HEK293T (cell line): Measurements from ENCODE around the gene PRKRIP1.
A peak's percentile ranks its signal among the peaks of the same experiment; 100 is the strongest.

Source experiments
- CTCF ChIA-PET: fragments of 350-600 bp; formaldehyde crosslinking; extraction: SDS; loops from one replicate; lab custom pipeline; 2021; ENCODE audit warnings: antibody characterized with exemption, inconsistent platforms; lab: Yijun Ruan, JAX
- POLR2A ChIA-PET: fragments of 350-600 bp; formaldehyde crosslinking; extraction: SDS; loops from one replicate; lab custom pipeline; 2020; ENCODE audit warnings: antibody characterized with exemption, inconsistent platforms; lab: Yijun Ruan, JAX
- DNase-seq: peaks from one replicate; pipeline ENCODE4 v3.0.0; 2012; ENCODE audit warnings: mixed read lengths; ENCODE audit errors: extremely low spot score
- ARNT ChIP-seq: fragments of 450-650 bp; IDR thresholded peaks from 2 replicates; pipeline ENCODE4 v1.6.1; 2017; ENCODE audit warnings: mild to moderate bottlenecking
- BHLHE40 ChIP-seq: fragments of 450-650 bp; IDR thresholded peaks from 2 replicates; pipeline ENCODE4 v1.6.1; 2016; ENCODE audit warnings: mild to moderate bottlenecking, moderate library complexity, borderline replicate concordance
- CTBP1 ChIP-seq: fragments of 450-650 bp; IDR thresholded peaks from 2 replicates; pipeline ENCODE4 v1.6.1; 2016; ENCODE audit warnings: borderline replicate concordance
- ELF4 ChIP-seq: fragments of 450-650 bp; IDR thresholded peaks from 2 replicates; pipeline ENCODE4 v1.6.1; 2017; ENCODE audit warnings: antibody characterized with exemption
- FOXA1 ChIP-seq: fragments of 450-650 bp; IDR thresholded peaks from 2 replicates; pipeline ENCODE4 v1.6.1; 2016; ENCODE audit warnings: mild to moderate bottlenecking
- FOXK2 ChIP-seq: fragments of 450-650 bp; IDR thresholded peaks from 2 replicates; pipeline ENCODE4 v1.6.1; 2016; ENCODE audit warnings: mild to moderate bottlenecking
- FOXM1 ChIP-seq: fragments of 450-650 bp; IDR thresholded peaks from 2 replicates; pipeline ENCODE4 v1.6.1; 2017; ENCODE audit warnings: mild to moderate bottlenecking, borderline replicate concordance
- HDGF ChIP-seq: fragments of 450-650 bp; IDR thresholded peaks from 2 replicates; pipeline ENCODE4 v1.6.1; 2017; ENCODE audit warnings: antibody characterized with exemption, borderline replicate concordance
- L3MBTL2 ChIP-seq: fragments of 450-650 bp; conservative IDR thresholded peaks from 2 replicates; pipeline ENCODE4 v1.6.1; 2016; ENCODE audit warnings: mild to moderate bottlenecking
- LEF1 ChIP-seq: fragments of 450-650 bp; IDR thresholded peaks from 2 replicates; pipeline ENCODE4 v1.6.1; 2017; ENCODE audit warnings: mild to moderate bottlenecking, borderline replicate concordance
- NFRKB ChIP-seq: fragments of 450-650 bp; IDR thresholded peaks from 2 replicates; pipeline ENCODE4 v1.6.1; 2016; ENCODE audit warnings: mild to moderate bottlenecking, moderate library complexity
- SP1 ChIP-seq: fragments of 450-650 bp; IDR thresholded peaks from 2 replicates; pipeline ENCODE4 v1.6.1; 2017
- SUZ12 ChIP-seq: fragments of 450-650 bp; IDR thresholded peaks from 2 replicates; pipeline ENCODE4 v1.6.1; 2016; ENCODE audit warnings: mild to moderate bottlenecking
- TARDBP ChIP-seq: fragments of 450-650 bp; IDR thresholded peaks from 2 replicates; pipeline ENCODE4 v1.6.1; 2016
- ZNF384 ChIP-seq: fragments of 450-650 bp; IDR thresholded peaks from 2 replicates; pipeline ENCODE4 v1.6.1; 2016
- TF ChIP-seq, protein P1 (sequence below): fragments of 450-650 bp; IDR thresholded peaks from 2 replicates; pipeline ENCODE4 v1.6.1; 2016

Gene PRKRIP1

DNA sequence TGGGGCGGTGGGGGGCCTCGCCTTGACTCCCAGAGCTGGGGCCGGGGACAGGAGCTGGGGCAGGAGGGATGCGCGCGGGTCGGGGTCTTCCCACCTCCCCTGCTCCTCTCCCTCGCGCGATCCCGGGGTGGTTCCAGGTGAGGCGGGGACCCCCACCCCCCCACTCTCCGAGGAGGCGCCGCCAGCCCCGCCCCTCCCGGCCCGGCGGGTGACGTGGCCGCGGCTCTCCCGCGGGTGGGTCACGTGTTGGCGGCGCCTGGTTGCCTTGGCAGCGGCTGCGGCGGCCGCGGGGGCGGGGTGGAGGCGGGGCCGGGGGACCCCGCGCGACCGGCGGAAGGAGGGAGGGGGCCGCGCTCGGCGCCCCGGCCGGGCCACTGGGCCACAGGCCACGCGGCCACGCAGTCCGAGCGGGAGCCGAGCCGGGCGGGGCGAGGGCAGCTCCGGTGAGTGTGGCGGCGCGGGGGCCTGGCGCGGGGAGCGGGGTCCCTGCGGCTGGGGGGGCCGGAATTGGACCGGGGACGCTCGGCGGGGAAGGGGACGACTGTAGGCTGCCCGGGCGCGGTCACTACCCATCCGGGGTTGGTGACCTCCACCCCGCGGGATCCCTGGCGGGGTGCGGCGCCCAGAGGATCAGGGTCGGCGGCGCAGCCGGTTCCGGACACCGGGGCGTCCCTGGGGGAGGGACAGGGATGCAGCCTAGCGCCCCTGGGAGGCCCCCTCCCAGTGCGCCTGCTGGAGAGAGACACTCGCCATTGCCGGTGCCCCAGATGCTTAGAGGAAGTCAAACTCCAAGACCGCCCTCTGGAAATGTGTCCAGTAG is 37.3 kb downstream of the PRKRIP1 start, which contains the start of gene ORAI2:
TSS of gene ORAI2 (plus strand) at position 357 of the 820 bp plus-strand sequence. CDS start 5,382 bp downstream, outside the sequence.
- ChIA-PET CTCF (interaction anchor here (1.0 kb wide), 1 partner anchor 23 kb away, joined by 3 read pairs; no protein-coding TSS in a partner anchor), POLR2A (interaction anchor here (0.9 kb wide), 1 partner anchor 31 kb away, joined by 3 read pairs; the partner anchor contains the start of genes ALKBH4 and LRWD1)
- DNase-seq = peak; percentile 86
- TF ChIP-seq LEF1 (no peak), TARDBP (no peak), FOXM1 (no peak), FOXK2 (no peak), CTBP1 (no peak), BHLHE40 (no peak), SUZ12 (no peak), HDGF (no peak), FOXA1 (no peak), SP1 (no peak), NFRKB (no peak), ELF4 (no peak), ZNF384 (no peak), L3MBTL2 (no peak), ARNT (no peak)
- TF ChIP-seq, protein P1, sequence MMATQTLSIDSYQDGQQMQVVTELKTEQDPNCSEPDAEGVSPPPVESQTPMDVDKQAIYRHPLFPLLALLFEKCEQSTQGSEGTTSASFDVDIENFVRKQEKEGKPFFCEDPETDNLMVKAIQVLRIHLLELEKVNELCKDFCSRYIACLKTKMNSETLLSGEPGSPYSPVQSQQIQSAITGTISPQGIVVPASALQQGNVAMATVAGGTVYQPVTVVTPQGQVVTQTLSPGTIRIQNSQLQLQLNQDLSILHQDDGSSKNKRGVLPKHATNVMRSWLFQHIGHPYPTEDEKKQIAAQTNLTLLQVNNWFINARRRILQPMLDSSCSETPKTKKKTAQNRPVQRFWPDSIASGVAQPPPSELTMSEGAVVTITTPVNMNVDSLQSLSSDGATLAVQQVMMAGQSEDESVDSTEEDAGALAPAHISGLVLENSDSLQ = no peak

DNA sequence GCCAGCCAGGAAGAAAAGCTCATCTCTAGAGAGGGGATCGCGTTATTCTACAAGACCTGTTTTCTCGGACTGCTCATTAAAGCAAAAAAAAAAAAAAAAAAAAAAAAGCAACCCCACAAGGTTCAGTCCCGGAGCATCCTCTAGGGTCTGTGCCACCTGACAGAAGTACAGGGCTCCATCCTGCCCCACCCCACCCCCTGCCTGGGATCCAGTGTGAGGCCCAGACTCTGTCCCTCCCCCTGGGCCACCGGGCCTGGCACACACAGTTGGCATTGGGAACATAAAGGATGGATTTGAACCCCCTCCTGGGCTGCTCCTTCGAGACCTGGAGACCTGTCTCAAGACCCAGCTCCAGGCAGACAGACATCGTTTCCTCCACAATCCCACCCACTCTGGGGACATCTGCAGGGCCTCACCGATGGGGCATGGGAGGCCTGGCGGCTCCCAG is 37.9 kb downstream of the PRKRIP1 start:
- TF ChIP-seq ARNT = no peak
- TF ChIP-seq BHLHE40 = no peak
- TF ChIP-seq ZNF384 = peak; percentile 23; the same call in 1 of the 2 replicates
- CTCF ChIA-PET = no interaction called here
- no peak for DNase-seq
- POLR2A ChIA-PET = interaction anchor here (0.9 kb wide), 1 partner anchor 30 kb away, joined by 3 read pairs; the partner anchor contains the start of genes ALKBH4 and LRWD1

DNA sequence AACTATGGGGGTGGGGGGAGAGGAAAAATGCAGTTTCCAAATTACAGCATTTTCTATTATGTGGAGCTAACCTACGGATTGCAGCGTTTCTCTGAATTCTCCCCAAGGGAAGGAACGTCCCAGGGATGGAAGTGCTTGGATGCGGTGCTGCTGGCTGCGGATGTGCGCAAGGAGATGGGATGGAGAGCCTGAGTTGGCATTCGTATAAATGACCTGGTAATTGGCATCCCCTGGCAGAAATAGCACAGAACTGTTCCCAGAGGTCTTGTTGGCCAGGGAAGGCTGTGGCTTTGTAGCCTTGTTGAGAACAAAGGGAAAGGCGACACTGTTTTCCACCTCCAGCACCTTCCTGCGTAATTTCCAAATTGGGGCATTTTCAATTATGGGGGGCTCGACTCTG is 40.0 kb downstream of the PRKRIP1 start:
- DNase-seq = no peak
- POLR2A ChIA-PET = no interaction called here
- CTCF ChIA-PET = no interaction called here
- TF ChIP-seq FOXA1 (no peak), SP1 (no peak), ELF4 (no peak), FOXK2 (no peak), BHLHE40 (no peak), NFRKB (no peak), CTBP1 (no peak), HDGF (no peak), LEF1 (no peak), TARDBP (no peak), SUZ12 (no peak), FOXM1 (no peak)

DNA sequence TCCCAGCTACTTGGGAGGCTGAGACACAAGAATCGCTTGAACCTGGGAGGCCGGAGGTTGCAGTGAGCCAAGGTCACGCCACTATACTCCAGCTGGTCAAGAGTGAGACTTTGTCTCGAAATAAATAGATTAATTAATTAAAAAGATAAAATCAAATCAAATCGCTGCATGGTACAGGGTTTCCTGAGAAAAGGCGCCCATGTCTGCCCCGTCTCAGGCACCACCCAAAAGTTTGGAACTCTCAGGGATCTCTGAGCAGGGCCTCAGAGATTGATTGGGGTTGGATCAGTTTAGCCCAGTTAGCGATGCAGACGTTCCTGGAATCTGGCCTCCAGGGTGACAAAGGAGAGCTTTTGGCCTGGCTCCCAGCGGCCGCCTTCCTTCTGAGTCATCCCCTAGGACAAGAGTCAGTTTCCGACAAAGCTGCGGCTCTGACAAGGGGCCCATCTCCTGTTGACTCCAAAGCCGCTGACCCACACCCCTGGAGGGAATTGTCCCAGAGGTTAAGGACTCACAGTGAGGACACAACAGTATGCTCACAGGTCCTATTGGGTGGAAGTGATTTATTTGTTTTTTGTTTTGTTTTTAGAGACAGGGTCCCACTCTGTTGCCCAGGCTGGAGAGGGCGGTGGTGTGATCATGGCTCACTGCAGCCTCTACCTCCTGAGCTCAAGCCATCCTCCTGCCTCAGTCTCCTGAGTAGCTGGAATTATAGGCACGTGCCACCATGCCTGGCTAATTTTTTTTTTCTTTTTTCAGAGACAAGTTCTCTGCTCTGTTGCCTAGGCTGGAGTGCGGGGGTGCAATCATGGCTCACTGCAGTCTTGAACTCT is 44.0 kb downstream of the PRKRIP1 start:
- ChIA-PET POLR2A (no interaction called here), CTCF (no interaction called here)
- no peak for TF ChIP-seq LEF1
- TF ChIP-seq FOXM1 = no peak
- TF ChIP-seq ZNF384 = no peak
- no peak for TF ChIP-seq BHLHE40
- no peak for TF ChIP-seq ARNT
- no peak for TF ChIP-seq NFRKB
- no peak for TF ChIP-seq L3MBTL2
- DNase-seq = no peak

DNA sequence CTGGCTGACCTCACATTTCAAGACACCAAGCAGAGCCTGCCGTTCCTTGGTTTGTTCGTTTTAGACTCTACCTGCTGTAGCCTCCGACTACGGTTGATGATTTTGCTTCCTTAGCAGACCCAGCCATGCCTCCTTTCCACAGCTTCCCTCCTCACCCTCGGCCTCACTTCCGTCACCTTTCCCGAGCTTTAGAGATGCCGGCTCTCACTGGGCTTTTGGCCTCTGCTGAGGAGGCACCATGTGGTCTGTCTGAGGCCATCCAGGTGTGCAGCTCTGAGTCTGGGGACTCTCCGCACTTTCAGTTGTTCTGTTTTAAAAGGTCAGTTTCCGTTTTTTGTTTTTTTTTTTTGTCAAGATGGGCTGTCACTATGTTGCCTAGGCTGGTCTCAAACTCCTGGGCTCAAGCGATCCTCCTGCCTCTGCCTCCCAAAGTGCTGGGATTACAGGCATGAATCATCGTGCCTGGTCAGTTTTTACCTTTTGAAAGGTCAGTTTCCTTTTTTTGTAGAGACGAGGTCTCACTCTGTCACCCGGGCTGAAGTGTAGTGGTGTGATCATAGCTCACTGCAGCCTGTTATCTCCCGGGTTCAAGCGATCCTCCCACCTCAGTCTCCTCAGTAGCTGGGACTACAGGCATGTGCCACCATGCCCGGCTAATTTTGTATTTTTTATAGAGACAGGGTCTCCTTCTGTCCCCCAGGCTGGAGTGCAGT is 49.0 kb downstream of the PRKRIP1 start:
- no peak for TF ChIP-seq SP1
- POLR2A ChIA-PET = no interaction called here
- no peak for DNase-seq
- CTCF ChIA-PET = interaction anchor here (0.6 kb wide), 1 partner anchor 186 kb away, joined by 3 read pairs; no protein-coding TSS in a partner anchor

DNA sequence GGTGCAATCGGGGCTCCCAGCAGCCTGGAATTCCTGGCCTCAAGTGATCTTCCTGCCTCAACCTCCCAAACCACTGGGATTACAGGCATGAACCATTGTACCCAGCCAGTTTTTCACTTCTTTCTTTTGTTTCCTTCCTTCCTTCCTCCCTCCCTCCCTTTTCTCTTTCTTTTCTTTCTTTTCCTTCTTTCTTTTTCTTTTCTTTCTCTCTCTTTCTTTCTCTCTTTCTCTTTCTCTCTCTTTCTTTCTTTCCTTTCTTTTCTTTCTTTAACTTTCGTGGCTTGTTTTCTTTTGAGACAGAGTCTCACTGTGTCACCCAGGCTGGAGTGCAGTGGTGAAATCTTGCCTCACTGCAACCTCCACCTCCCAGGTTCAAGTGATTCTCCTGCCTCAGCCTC is 49.5 kb downstream of the PRKRIP1 start:
- ChIA-PET CTCF (no interaction called here), POLR2A (no interaction called here)
- TF ChIP-seq CTBP1 = no peak
- TF ChIP-seq SUZ12 = no peak
- no peak for TF ChIP-seq ARNT
- no peak for TF ChIP-seq BHLHE40
- TF ChIP-seq, protein P1 = no peak
- no peak for TF ChIP-seq ELF4
- no peak for TF ChIP-seq SP1
- TF ChIP-seq L3MBTL2 = no peak
- TF ChIP-seq TARDBP = no peak
- TF ChIP-seq FOXK2 = no peak
- TF ChIP-seq HDGF = no peak
- TF ChIP-seq NFRKB = no peak
- no peak for TF ChIP-seq FOXM1
- TF ChIP-seq FOXA1 = no peak
- TF ChIP-seq ZNF384 = no peak
- no peak for TF ChIP-seq LEF1
- DNase-seq = no peak
